Left renal cortex interstitium (tissue), 4 donors: Measurements from ENCODE around the gene RPS6KA4. TPM values are rescaled to one million over a fixed set of nuclear protein-coding genes. Genes with fewer than 3 reads are reported as not detected.

Source experiments
- DNase-seq, 4 donors: peaks; one replicate each; pipeline ENCODE4 v3.0.0-alpha.2; 2013; ENCODE audit warnings: low read depth in 4 of 4, low spot score in 2 of 4, missing footprints in 1 of 4
- polyA plus RNA-seq, 4 donors: library from polyadenylated mRNA; unstranded; fragments of 120-200 nt; gene quantifications; one replicate each; pipeline ENCODE4 v1.2.1, GENCODE V29; 2013; ENCODE audit not compliant: insufficient read length in 4 of 4

The RPS6KA4 gene
- polyA plus RNA-seq, 4 donors, result 11.0 to 17.4 (median 15.0) TPM

DNA sequence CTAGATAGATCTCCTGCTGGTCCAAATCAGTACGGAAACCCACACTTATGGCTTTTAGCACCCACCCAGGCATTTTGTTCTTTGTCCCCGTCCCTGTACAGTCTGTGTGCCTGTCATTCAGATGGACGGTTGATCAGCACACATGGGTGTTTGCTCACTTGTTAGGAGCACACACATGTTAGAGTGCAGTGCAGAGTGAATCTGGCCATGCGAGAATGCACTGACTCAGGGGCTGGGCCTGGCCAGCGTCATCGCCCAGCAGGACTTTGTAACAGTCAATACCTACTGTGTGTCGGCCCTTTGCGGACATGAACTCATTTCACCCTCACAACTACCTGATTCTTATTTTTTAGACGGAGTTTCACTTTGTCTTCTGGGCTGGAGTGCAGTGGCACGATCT is 3.4 kb downstream of the RPS6KA4 start:
- no peak for DNase-seq

DNA sequence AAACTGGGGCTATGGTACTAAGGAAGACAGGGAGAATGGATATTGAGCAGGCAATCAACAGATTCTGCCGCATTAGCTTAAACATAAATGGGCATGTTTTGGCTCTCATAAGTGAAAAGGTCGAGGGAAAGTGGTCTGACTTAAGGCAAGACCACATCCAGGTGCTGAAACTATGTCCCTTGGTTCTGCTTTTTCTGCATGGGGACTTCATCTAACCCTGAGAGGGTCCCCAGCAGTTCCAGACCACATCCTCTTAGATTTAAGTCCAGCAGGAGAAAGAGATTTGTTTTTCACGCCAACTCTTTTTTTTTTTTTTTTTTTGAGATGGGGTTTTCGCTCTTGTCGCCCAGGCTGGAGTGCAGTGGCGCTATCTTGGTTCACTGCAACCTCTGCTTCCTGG is 5.5 kb downstream of the RPS6KA4 start:
- DNase-seq, result no peak

DNA sequence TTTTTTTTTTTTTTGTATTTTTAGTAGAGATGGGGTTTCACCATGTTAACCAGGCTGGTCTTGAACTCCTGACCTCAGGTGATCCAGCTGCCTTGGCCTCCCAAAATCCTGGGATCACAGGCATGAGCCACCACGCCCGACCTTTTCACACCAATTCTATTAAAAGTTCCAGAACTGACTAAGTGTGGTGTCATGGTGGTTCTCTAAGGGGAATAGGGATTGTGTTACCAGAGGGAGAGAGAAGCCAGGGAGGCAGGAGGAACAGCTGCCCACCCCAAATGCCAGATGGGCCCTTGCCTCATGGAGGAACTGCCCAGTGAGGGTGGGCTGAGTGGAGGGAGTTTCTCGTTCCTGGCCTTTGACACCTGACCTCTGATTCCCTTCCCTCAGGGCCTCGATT is 5.9 kb downstream of the RPS6KA4 start:
- no peak for DNase-seq

DNA sequence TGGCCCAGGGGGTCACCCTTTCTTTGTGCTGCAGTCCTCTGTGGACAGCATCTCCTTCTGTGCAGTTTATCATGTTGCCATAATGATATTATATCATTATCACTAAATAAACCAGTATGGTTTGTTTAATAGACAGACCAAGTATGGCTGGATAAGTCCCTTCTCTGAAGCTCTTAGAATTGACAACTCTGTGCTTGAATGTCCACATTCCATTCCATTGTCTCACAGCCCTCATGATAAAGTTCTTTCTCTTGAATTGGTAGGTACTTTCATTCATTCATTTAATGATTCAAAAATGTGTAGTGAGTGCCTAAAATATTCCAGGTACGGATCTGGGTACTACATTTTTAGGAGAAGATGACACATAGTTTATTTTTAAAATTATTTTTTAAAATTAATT is 7.8 kb downstream of the RPS6KA4 start:
- no peak for DNase-seq

DNA sequence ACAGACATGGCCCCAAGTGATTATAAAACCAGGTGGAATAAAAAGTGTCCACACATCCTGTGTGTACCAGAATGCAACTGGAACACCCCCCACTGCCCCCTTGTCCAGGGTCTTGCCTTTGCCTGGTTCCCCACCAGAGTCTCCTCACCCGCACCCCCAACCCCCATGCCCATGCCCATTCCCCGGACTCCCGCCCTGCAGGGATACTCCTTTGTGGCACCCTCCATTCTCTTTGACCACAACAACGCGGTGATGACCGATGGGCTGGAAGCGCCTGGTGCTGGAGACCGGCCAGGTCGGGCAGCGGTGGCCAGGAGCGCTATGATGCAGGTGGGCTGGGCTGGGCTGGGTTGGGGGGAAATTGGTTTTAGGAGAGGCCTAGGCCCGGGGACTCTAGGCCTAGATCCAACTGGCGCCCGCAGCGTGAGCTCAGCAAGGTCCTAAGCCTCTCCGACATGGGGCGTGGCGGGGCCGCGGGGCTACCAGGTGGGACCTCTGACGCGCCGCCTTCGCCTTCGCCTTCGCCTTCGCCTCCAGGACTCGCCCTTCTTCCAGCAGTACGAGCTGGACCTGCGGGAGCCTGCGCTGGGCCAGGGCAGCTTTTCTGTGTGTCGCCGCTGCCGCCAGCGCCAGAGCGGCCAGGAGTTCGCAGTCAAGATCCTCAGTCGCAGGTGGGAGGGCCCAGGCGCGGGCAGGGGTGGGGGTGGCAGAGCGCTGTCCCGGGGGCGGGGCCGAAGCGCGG is 9.1 kb downstream of the RPS6KA4 start:
- DNase-seq, result no peak

DNA sequence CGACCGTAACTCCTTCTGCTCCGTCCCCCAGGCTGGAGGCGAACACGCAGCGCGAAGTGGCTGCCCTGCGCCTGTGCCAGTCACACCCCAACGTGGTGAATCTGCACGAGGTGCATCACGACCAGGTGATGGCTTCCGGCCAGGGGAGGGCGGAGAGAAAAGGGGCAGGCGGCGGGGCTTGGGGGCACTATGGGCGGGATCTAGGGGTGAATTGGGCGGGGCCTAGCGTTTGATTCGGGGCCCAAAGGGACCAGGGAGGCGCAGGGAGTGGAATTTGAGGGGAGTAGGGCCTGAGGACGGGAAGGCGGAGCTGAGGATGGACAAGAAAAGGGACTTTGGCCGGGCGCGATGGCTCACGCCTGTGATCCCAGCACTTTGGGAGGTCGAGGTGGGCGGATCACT is 9.7 kb downstream of the RPS6KA4 start:
- DNase-seq, result no peak

DNA sequence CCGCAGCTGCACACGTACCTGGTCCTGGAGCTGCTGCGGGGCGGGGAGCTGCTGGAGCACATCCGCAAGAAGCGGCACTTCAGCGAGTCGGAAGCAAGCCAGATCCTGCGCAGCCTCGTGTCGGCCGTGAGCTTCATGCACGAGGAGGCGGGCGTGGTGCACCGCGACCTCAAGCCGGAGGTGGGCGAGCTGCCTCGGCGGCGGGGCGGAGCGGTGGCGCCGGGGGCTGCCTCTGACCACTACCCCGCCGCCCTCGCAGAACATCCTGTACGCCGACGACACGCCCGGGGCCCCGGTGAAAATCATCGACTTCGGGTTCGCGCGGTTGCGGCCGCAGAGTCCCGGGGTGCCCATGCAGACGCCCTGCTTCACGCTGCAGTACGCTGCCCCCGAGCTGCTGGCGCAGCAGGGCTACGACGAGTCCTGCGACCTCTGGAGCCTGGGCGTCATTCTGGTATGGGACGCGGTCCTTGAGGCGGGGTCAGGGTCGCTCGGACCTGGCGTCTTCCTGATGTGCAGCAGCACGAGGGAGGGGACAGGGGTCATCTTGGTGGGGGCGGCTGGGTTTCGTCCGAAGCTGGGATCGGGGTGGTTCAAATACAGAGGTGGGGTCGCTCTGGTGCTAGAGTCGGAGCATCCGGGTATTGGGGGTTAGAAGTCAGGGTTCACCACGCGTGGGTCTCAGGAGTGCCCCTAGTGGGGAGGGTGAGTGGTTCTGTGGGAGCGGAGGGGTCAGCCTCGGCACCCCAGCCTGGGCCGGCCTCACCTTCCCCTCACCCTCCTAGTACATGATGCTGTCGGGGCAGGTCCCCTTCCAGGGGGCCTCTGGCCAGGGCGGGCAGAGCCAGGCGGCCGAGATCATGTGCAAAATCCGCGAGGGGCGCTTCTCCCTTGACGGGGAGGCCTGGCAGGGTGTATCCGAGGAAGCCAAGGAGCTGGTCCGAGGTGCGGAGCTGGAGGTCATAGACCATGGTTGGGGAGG is 10.8 kb downstream of the RPS6KA4 start:
- no peak for DNase-seq

DNA sequence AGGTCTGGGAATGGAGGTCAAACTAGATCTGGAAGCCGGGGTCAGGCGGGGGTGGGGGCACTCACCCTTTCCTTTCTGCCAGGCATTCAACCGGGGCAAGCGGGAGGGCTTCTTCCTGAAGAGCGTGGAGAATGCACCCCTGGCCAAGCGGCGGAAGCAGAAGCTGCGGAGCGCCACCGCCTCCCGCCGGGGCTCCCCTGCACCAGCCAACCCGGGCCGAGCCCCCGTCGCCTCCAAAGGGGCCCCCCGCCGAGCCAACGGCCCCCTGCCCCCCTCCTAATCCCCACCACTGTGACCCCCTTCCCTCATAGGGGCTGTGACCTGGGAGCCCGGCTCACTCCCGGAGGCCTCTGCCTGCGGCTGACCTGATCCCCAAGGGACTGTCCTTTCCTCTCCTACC is 12.2 kb downstream of the RPS6KA4 start:
- no peak for DNase-seq

DNA sequence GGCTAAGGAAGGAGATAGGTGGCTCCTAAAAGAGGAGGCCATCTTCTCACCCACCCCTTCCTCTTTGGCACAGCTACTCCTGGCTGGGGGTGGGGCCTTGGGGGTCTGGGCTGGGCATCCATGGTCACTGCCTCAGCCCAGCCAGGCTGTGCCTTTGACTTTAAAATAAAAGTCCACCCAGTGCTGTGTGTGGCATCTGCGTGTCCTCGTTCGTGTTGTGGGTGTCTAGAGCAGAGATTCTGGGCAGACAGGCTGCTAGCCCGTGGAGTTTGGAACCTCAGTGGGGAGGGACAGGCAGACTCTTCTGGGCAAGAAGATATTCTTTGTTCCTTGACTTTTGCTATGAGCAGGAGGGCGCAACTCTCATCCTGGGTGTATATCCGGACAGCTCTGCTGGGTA is 13.1 kb downstream of the RPS6KA4 start:
- no peak for DNase-seq

DNA sequence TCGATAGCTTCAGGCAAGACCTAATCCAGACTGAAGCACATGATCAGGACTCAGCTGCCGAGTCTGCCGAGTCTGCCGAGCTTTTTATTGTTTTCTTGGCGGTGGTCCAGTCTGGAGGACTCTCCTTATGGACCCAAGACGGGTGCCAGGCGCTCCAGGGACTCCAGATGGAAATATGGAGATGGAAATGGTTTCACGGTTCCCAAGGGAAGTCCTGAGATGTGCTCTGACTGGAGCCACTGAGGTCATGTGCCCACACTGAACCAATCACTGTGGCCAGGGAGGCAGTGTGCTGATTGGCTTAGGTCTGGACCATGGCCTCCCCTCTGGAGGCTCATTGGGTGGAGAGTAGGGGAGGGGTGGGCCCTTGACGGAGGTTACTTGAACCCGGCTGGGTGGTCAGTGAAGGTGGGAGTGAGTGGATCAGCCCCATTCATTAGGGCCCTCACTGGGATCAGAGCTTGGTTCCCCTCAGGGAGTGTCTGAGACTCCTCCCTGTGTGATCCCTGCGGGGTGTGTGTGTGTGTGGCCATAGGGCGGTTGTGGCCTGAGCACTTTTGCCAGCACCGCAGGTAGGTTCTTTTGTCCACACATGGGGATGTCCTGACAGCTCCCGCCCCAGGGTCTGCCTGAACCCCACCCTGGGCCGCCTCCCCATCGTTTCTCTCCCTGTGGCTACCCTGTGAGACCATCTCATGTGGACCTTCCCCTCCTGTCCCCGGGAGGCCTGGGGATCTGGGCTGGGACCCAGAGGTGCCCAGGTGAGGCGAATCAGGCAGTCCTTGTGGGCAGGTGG is 14.0 kb downstream of the RPS6KA4 start:
- DNase-seq, result no peak

DNA sequence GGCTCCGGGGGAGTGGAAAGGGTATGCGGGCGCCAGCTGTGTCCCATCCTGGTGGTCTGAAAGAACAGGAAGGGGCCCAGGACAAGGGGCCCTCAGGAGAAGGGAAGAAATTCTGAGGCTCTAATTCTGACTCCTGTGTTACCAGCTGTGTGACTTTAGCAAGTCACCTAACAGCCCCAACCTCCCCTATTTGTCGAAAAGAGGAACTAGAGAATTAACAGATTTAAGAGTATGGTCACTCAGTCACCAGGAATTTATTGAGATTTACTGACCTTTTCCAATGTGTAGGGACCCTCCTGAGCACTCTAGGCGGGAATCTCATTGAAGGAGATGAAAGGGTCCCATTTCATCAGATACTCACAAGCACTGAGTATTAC is 14.6 kb downstream of the RPS6KA4 start:
- DNase-seq, result no peak

DNA sequence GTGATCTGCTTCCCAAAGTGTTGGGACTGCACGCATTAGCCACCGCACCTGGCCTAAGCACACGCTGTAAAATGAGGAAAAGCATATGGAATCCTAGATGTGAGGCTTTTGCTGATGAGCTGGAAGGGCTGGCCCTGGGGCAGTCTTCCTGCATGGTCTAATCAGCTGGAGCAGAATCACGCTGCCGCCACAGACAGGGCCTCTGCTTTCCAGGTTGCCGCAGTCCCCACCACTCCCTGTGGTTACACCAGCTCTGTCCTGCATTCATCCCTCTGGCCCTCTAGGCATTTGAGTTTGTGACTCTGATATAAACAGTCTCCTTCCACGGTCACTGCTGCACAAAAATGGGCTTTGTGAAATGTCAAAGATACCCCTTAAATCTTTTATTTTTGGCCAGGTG is 17.1 kb downstream of the RPS6KA4 start:
- no peak for DNase-seq

DNA sequence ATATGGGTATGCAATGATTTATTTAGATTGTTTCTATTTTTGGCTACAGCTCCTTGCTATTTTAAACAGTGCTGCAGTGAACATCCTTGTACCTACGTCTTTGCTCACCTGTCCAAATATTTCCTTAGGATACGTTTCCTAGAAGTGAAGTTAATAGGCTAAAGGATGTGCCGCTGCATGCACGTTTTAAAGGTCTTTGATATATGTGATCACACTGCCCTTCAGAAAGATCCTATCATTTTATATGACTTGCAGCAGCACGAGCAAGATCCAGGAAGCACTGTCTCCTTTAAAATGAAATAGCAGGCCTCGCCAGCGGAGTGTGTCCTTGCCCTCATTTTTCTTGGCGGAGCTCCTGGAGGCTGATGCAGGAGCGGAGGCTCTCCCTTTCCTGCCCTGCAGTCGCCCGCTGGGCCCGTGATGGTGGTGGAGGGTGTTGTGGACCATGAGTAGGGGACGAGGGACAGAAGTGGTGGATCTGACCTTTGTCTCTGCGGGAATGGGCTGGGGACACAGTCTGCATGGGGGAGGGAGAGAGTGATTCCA is 19.4 kb downstream of the RPS6KA4 start:
- DNase-seq, result no peak

DNA sequence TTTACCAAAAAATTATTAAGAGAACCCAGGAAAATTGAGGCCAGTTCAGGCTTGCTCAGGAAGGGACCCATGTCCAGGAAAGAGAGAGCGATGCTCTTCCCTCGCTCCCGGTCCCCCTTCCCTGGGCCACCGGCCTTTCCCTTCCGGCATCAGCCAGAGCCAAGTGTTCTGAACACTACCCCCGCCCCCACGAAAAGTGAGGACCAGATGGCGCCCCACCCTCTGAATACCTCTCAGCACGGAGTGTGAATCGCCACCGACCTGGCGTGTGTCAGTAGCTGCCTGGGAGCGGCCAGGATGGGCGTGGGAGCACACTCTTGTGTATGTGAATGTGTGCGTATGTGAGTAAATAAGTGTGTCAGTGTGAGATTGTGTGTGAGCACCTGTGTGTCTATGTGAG is 20.2 kb downstream of the RPS6KA4 start:
- DNase-seq, result no peak

DNA sequence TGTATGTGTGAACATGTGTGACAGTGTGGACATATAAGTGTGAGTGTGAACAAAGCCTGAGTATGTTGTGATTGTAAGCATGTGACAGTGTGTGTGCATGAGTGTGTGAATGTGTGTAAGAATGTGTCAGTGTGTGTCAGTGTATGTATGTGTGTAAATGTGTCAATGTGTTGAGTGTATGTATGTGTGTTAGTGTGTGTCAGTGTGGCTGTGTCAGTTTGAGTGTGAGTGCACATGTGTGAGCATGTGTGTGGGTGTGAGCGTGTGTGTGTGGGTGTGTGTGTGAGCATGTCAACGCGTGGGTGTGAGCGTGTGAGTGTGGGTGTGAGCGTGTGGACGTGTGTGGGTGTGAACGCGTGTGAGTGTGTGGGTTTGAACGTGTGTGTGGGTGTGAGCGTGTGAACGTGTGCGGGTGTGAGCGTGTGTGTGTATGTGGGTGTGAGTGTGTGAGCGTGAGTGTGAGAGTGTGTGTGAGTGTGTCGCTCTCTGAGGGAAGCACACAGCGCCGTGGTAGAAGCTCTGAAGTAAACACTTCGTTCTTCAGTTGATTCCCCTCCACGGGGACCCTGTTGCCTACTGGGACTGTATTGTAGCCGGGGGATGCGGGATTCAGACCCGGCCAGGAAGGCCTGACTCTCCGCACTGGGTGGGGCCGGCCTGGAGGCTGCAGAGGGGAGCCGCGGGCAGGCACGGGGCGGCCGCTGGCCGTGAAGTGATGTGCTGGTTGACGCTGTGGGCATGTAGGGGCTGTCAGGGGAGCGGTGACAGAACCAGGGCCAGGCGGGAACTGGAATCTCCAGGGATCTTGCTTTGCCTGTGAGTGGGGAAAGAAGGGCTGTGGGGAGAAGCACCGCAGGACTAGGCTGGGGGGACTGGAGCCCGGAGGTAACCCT is 21.1 kb downstream of the RPS6KA4 start:
- no peak for DNase-seq

DNA sequence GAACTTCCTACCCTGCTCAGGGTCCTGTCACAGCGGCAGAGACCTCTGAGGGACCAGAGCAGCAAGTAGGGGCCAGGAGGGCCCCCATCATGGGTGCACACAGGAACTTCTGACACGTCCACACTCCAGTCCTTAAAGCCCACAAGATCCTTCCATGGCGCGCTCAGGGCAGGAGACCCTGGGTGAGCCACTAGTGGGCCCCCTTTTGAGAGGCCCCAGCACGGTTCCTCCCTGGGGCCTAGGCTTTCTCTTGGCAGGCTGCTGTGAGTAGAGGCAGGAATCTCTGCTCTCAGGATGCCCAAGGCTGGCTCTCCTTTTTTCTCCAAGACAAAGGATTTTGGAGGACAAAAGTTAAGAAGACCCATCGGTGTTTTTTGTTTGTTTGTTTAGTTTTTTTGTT is 22.4 kb downstream of the RPS6KA4 start:
- DNase-seq, result no peak

DNA sequence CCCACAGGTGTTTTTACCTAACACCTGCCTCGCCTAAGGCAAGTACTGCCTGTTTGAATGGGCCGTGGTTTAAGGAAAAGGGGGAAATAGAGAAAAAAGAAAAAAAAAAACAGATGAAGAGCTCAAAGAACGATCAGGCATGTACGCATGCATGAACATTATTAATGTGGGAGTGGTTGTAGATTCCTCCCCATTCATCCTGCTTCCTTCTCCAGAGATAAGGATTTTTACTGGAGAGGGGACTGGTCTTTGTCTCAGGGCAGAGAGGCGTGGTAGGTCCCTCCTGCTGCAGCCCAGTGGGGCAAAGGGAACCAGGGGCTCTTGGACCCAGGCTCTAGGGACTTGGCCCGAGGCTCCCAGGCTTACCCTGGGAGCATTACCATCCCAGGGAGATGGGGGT is 23.1 kb downstream of the RPS6KA4 start:
- no peak for DNase-seq

DNA sequence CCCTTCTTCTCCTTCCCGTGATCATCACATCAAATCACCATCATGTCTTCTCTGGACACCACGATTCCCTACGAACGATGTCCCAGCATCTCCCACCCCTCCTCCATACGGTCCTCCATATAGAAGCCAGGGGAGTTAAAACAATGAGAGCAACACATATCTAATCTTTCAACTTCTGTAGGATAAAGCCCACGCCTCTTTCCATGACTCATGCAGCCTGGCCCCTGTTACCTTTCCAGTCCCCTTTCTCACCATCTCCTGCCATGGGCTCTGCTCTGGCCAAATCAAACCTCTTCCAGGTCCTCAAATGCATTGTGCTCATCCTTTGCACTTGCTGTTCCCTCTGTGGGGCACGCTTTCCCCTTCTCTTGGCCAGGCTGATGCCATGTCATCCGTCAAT is 23.6 kb downstream of the RPS6KA4 start:
- no peak for DNase-seq

DNA sequence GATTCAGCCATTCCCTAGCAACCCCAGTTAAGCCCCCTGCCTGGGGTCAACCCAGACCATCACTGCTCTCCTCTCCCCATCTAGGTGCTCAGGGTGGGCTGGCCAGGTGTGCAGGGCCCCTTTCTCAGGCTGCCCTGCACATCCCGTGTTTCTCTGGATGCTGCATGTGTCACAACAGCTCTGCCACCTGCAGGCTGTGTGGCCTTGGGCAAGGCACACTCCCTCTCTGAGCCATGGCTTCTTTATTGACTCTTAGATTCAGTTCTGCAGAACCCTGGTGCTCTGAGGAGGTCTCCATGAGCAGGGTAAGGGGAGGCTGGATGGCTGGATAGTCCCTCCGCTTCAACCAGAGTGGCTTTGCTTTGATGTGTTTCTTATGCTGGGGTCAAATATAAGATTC is 24.6 kb downstream of the RPS6KA4 start:
- no peak for DNase-seq
